SK-N-SH treated with all-trans-retinoic acid at 6 μM for 48 hours (cell line): ENCODE measurements around the gene RETREG1.

Experiments used
- BACH2 ChIP-seq: fragments of 250-450 bp; sonication (Bioruptor Pico); IDR thresholded peaks from 2 replicates; pipeline ENCODE4 v1.9.0; 2021; ENCODE audit warnings: mild to moderate bottlenecking, borderline replicate concordance
- CREB5 ChIP-seq: fragments of 250-450 bp; sonication (Bioruptor Pico); IDR thresholded peaks from 2 replicates; pipeline ENCODE4 v1.5.1; 2020; ENCODE audit warnings: low read depth, mild to moderate bottlenecking, moderate library complexity
- CSDC2 ChIP-seq: fragments of 250-450 bp; sonication (Bioruptor Pico); IDR thresholded peaks from 2 replicates; pipeline ENCODE4 v1.5.0; 2020; ENCODE audit warnings: mild to moderate bottlenecking, moderate library complexity
- CSRNP3 ChIP-seq: fragments of 250-450 bp; sonication (Bioruptor Pico); IDR thresholded peaks from 2 replicates; pipeline ENCODE4 v1.5.1; 2021; ENCODE audit warnings: mild to moderate bottlenecking, moderate library complexity
- GLIS3 ChIP-seq: fragments of 250-450 bp; sonication (Bioruptor Pico); IDR thresholded peaks from 2 replicates; pipeline ENCODE4 v1.5.0; 2020; ENCODE audit warnings: mild to moderate bottlenecking, moderate library complexity
- PATZ1 ChIP-seq: fragments of 250-450 bp; sonication (Bioruptor Pico); IDR thresholded peaks from 2 replicates; pipeline ENCODE4 v1.8.0; 2020; ENCODE audit warnings: mild to moderate bottlenecking, moderate library complexity, borderline replicate concordance
- POU6F1 ChIP-seq: fragments of 250-450 bp; sonication (Bioruptor Pico); IDR thresholded peaks from 2 replicates; pipeline ENCODE4 v1.8.0; 2021; ENCODE audit warnings: low read depth, mild to moderate bottlenecking, moderate library complexity, borderline replicate concordance
- RARB ChIP-seq: fragments of 250-450 bp; sonication (Bioruptor Pico); IDR thresholded peaks from 2 replicates; pipeline ENCODE4 v1.8.0; 2021; ENCODE audit warnings: mild to moderate bottlenecking, moderate library complexity
- SNAI2 ChIP-seq: fragments of 250-450 bp; sonication (Bioruptor Pico); IDR thresholded peaks from 2 replicates; pipeline ENCODE4 v1.5.0; 2020; ENCODE audit warnings: mild to moderate bottlenecking, moderate library complexity
- TOX ChIP-seq: fragments of 250-450 bp; sonication (Bioruptor Pico); IDR thresholded peaks from 2 replicates; pipeline ENCODE4 v1.8.0; 2021; ENCODE audit warnings: mild to moderate bottlenecking, moderate library complexity, borderline replicate concordance
- ZC3H10 ChIP-seq: fragments of 250-450 bp; sonication (Bioruptor Pico); IDR thresholded peaks from 2 replicates; pipeline ENCODE4 v1.5.1; 2021; ENCODE audit warnings: mild to moderate bottlenecking, moderate library complexity
- ZFP3 ChIP-seq: fragments of 250-450 bp; sonication (Bioruptor Pico); IDR thresholded peaks from 2 replicates; pipeline ENCODE4 v1.5.0; 2020; ENCODE audit warnings: mild to moderate bottlenecking, moderate library complexity
- ZFP30 ChIP-seq: fragments of 450-650 bp; formaldehyde crosslinking; IDR thresholded peaks from 2 replicates; pipeline ENCODE4 v1.5.0; 2022; ENCODE audit warnings: mild to moderate bottlenecking, moderate library complexity
- ZNF8 ChIP-seq: fragments of 450-650 bp; formaldehyde crosslinking; IDR thresholded peaks from 2 replicates; pipeline ENCODE4 v1.5.0; 2020; ENCODE audit warnings: mild to moderate bottlenecking, moderate library complexity

DNA sequence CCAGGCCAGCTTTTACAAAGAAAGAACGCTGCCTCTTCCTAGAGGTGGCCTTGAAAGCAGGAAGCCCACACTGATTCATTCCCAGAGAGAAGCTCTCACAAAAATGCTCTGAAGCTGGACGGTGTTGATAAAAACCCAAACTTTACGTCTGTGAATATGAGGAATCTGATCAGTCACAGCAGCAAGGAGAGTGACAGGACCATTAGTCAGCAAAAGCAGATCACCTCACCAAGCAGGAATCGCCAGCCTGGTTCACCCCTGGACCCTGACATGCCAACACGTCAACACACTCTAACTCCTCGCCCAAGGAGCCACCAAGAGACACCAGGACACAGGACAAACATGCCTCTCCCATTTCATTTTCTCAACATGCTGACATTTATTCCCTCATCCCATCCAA, 80.6 kb downstream of the RETREG1 start:
- no peak for TF ChIP-seq PATZ1 (CRISPR knock-in tag)
- no peak for TF ChIP-seq ZC3H10 (CRISPR knock-in tag)
- TF ChIP-seq CREB5 = no peak
- no peak for TF ChIP-seq GLIS3 (CRISPR knock-in tag)
- no peak for TF ChIP-seq POU6F1
- no peak for TF ChIP-seq ZFP3 (CRISPR knock-in tag)
- TF ChIP-seq RARB (CRISPR knock-in tag) = no peak
- TF ChIP-seq CSRNP3 (CRISPR knock-in tag) = no peak
- TF ChIP-seq CSDC2 (CRISPR knock-in tag) = no peak
- TF ChIP-seq TOX (CRISPR knock-in tag) = no peak
- no peak for TF ChIP-seq SNAI2
- no peak for TF ChIP-seq ZFP30 (CRISPR knock-in tag)
- no peak for TF ChIP-seq BACH2
- no peak for TF ChIP-seq ZNF8 (CRISPR knock-in tag)
